ENCODE results near the gene PHLDA1.

PHLDA1 gene

GRCh38 chr12:76028571-76029277 lies 2.9 kb downstream of the PHLDA1 start:
- no peaks in the 10 kb centered on the region for H3K9me3 Mint-ChIP-seq
- peak overlapping the region; percentile 66 for H3K27ac Mint-ChIP-seq
- no peaks in the 10 kb centered on the region for H3K27me3 Mint-ChIP-seq
- H3K36me3 Mint-ChIP-seq = peaks cover 24% of the 10 kb centered on the region
- peaks cover 52% of the 10 kb centered on the region for H3K4me1 Mint-ChIP-seq
- H3K4me3 Mint-ChIP-seq = peak overlapping the region; percentile 91

DNA sequence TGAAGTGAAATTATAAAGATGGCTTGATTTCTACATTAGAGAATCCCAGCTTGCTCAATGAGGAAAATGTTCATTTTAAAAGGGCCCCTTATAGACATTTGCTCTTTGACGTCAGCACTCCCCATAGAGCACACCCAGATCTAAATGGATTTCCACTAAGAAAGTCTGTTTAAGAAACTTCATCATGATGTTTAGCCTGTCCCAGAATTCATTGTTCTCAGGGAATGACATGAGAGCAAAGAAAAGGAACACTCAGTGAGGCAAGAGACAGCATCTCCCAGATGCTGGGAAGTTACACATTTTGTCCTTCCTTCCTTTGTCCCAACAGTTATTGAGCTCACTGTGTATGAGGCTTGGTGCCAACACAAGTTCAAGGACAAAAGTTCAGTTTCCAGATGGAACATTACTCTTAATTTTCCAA lies 4.9 kb downstream of the PHLDA1 start:
- no peak overlapping the region for H3K27ac Mint-ChIP-seq
- H3K4me1 Mint-ChIP-seq = peaks cover 40% of the 10 kb centered on the region
- H3K9me3 Mint-ChIP-seq = no peaks in the 10 kb centered on the region
- H3K27me3 Mint-ChIP-seq = no peaks in the 10 kb centered on the region
- H3K4me3 Mint-ChIP-seq = peak overlapping the region; percentile 74
- peaks cover 25% of the 10 kb centered on the region for H3K36me3 Mint-ChIP-seq

GRCh38 chr12:76025601-76026575 lies 5.7 kb downstream of the PHLDA1 start:
- peaks cover 46% of the 10 kb centered on the region for H3K4me1 Mint-ChIP-seq
- H3K27ac Mint-ChIP-seq = peak overlapping the region; percentile 10
- peaks cover 25% of the 10 kb centered on the region for H3K36me3 Mint-ChIP-seq
- H3K9me3 Mint-ChIP-seq = no peaks in the 10 kb centered on the region
- peak overlapping the region; percentile 23 for H3K4me3 Mint-ChIP-seq
- no peaks in the 10 kb centered on the region for H3K27me3 Mint-ChIP-seq

GRCh38 chr12:76024942-76025600 lies 6.5 kb downstream of the PHLDA1 start:
- Mint-ChIP-seq H3K4me3 (peak overlapping the region; percentile 23), H3K9me3 (no peaks in the 10 kb centered on the region), H3K4me1 (peaks cover 54% of the 10 kb centered on the region), H3K27ac (no peak overlapping the region), H3K36me3 (peaks cover 22% of the 10 kb centered on the region), H3K27me3 (no peaks in the 10 kb centered on the region)

GRCh38 chr12:76024102-76024781 lies 7.3 kb downstream of the PHLDA1 start:
- Mint-ChIP-seq H3K27me3 (no peaks in the 10 kb centered on the region), H3K9me3 (no peaks in the 10 kb centered on the region), H3K4me3 (no peak overlapping the region), H3K36me3 (peaks cover 16% of the 10 kb centered on the region), H3K27ac (no peak overlapping the region), H3K4me1 (peaks cover 61% of the 10 kb centered on the region)

DNA sequence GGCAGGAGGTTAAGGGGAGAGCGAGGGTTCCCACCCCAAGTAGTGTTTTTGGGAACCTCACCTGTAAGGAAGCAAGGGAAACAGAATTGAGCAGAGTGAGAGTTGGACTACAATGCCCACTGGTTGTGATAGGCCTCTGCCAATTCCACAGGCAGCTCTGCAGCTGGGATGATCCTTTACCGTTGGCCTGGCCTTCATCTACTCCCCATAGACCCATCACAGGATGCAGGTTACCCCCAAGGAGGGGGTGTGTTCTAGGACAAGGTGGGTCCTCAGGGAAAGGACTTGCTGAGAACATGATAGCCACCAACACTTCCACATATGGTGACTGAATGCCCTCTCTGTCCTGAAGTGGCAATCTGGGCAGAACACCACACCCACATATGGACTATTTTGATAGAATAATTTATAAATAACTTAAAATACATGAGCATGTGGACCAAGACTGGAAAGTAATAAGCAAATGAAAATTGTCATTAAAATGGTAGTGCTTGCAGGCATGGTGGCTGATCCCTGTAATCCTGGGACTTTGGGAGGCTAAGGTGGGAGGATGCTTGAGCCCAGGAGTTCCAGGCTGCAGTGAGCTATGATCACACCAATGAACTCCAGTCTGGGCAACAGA lies 8.4 kb downstream of the PHLDA1 start:
- Mint-ChIP-seq H3K4me1 (peaks cover 61% of the 10 kb centered on the region), H3K27me3 (no peaks in the 10 kb centered on the region), H3K9me3 (no peaks in the 10 kb centered on the region), H3K36me3 (peaks cover 9% of the 10 kb centered on the region), H3K4me3 (no peak overlapping the region), H3K27ac (no peak overlapping the region)

DNA sequence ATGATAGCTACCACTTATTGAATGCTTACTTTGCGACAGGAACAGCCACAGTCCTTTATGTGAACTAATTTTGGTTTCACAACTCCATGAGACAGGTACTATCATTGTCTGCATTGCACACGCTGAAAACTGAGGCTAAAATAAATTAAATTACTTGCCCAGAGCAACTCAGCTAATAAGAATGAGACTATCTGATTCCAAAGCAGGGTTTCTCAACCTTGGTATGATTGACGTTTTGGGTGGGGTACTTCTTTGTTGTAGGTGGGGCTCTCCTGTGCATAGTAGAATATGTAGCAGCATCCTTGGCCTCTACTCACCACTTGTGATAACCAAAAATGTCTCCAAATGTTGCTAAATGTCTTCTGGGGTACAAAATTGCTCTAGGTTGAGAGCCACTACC lies 9.1 kb downstream of the PHLDA1 start:
- no peaks in the 10 kb centered on the region for H3K27me3 Mint-ChIP-seq
- H3K36me3 Mint-ChIP-seq = peaks cover 9% of the 10 kb centered on the region
- no peak overlapping the region for H3K27ac Mint-ChIP-seq
- H3K4me3 Mint-ChIP-seq = no peak overlapping the region
- peaks cover 62% of the 10 kb centered on the region for H3K4me1 Mint-ChIP-seq
- no peaks in the 10 kb centered on the region for H3K9me3 Mint-ChIP-seq

DNA sequence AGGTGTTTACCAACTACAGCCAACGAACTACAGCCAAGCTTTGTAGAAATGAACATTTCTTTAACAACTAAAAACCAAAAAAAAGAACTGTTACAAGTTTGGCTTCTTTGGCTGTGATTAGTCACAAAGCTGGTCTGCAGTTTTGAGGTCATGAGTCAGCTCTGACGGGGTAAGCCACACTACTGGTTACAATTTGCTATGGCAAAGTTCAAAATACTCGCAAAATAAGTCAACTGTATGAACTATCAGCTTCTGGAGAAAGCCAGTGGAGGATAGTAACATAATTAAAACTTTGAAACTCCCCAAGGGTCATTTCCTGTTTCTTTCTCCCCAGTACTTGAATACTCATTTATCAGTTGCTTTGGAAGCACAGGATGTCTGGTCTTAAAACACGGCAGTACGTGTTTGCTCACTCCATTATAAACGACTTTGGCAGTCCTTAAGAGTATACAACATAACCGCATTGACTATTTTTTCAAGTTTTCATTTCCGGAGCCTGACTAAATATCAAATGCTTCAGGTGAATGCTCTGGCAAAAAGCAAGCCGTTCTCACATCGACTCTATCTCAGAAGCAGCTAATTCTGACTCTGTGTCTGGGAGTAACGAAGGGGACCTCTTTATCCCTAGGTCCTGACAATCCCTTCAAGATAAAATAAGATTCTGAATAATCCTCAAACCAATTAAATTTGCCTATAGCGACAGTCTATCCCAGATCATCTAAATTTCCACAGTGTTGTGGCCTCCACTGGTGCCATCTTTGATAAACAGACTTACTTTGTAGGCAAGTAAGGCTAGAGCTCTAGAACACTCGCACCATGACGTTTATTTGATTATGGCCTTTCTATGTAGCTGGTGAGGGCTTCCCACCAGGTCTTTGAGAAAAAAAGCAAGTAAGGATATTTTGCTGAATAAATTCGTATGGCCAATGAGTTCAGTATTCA lies 10.6 kb downstream of the PHLDA1 start:
- Mint-ChIP-seq H3K27me3 (no peaks in the 10 kb centered on the region), H3K9me3 (no peaks in the 10 kb centered on the region), H3K27ac (peak overlapping the region; percentile 96), H3K4me3 (peak overlapping the region; percentile 80), H3K4me1 (peaks cover 52% of the 10 kb centered on the region), H3K36me3 (peaks cover 4% of the 10 kb centered on the region)

DNA sequence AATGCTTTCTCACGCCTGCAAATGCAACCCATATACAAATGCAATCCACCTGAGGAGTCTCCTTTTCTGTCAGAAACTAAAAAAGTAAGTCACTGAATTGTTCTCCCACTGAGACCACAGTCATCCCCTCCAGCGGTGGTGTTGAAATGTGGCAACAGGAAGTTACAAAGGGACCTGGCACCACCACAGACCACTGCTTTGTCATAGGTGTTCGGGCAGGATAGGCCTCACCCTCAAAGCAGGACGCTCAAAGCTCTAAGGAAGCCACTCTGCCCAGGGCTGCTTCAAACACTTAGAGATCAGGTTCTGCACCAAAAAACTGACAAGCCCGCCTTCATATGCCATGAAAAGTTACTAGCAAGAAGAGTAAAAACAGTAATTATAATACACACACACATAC lies 11.3 kb downstream of the PHLDA1 start:
- H3K27ac Mint-ChIP-seq = peak overlapping the region; percentile 96
- H3K4me1 Mint-ChIP-seq = peaks cover 54% of the 10 kb centered on the region
- peaks cover 4% of the 10 kb centered on the region for H3K36me3 Mint-ChIP-seq
- peak overlapping the region; percentile 70 for H3K4me3 Mint-ChIP-seq
- H3K27me3 Mint-ChIP-seq = no peaks in the 10 kb centered on the region
- H3K9me3 Mint-ChIP-seq = no peaks in the 10 kb centered on the region

GRCh38 chr12:76018672-76019071 lies 12.9 kb downstream of the PHLDA1 start:
- Mint-ChIP-seq H3K4me3 (no peak overlapping the region), H3K4me1 (peaks cover 47% of the 10 kb centered on the region), H3K27me3 (no peaks in the 10 kb centered on the region), H3K9me3 (no peaks in the 10 kb centered on the region), H3K36me3 (peaks cover 1% of the 10 kb centered on the region), H3K27ac (peak overlapping the region; percentile 69)

DNA sequence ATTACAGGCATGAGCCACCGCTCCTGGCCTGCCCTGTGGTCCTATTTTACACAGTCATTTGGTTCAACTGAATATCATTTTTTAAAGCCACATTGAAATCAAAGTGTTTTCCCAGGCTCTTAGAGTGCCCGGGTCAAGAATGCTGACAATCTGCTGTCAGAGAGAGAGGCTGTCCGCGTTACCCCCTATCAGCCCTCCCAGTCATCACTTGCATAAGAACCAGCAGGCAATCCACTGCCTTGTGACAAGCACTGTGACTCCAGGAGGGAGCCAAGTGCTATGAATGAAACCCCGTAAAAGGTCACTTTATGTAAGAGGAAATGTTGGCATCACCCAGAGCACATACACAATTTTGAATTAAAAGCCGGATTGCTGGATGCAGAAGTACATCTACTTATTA lies 13.5 kb downstream of the PHLDA1 start:
- Mint-ChIP-seq H3K27ac (no peak overlapping the region), H3K27me3 (no peaks in the 10 kb centered on the region), H3K36me3 (peaks cover 1% of the 10 kb centered on the region), H3K4me1 (peaks cover 47% of the 10 kb centered on the region), H3K9me3 (no peaks in the 10 kb centered on the region), H3K4me3 (no peak overlapping the region)

DNA sequence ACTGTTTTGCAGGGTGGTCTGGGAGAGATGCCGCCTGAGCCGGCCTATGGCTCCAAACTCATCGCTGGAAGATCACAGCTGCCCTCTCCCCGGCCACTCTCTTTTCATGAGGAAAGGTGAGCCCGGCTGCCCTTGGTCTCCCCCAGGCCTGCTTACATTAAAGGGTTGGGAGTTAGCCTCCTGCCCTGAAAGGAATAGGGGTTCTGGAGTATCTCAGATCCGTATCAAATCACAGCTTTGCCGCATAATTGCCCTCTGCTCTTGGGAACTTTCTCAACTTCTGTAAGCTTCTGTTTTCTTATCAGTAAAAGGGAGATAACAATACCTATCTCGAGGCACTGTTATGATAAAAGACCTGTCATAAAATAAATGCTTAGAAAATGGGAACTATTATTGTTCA lies 17.6 kb downstream of the PHLDA1 start:
- no peaks in the 10 kb centered on the region for H3K27me3 Mint-ChIP-seq
- H3K36me3 Mint-ChIP-seq = no peaks in the 10 kb centered on the region
- no peak overlapping the region for H3K4me3 Mint-ChIP-seq
- peaks cover 22% of the 10 kb centered on the region for H3K4me1 Mint-ChIP-seq
- no peak overlapping the region for H3K27ac Mint-ChIP-seq
- H3K9me3 Mint-ChIP-seq = no peaks in the 10 kb centered on the region

DNA sequence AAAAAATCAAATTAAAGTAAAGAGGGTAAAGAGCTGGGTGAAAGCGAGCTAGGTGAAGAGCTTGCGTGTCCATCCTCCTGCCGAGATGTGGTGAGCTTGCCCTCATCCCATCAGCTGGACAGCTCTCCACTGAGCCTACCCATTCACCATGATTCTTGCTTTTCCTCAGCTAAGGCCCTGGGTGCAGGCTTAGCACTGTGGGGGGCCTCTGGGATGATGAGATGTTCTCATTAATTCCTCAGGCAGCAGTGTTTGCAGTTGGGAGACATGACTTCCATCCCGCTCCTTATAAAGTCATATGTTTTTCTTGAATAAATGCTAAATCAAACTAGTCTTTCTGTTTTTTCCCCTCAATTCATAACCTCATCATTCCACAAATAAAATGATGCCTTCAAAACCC lies 18.0 kb downstream of the PHLDA1 start:
- H3K4me3 Mint-ChIP-seq = no peak overlapping the region
- H3K27me3 Mint-ChIP-seq = no peaks in the 10 kb centered on the region
- H3K36me3 Mint-ChIP-seq = no peaks in the 10 kb centered on the region
- H3K4me1 Mint-ChIP-seq = peaks cover 19% of the 10 kb centered on the region
- H3K9me3 Mint-ChIP-seq = no peaks in the 10 kb centered on the region
- H3K27ac Mint-ChIP-seq = no peak overlapping the region

- no peaks in the 10 kb centered on the region for H3K27me3 Mint-ChIP-seq
- H3K27ac Mint-ChIP-seq = no peak overlapping the region
- peaks cover 14% of the 10 kb centered on the region for H3K4me1 Mint-ChIP-seq
- no peaks in the 10 kb centered on the region for H3K36me3 Mint-ChIP-seq
- H3K9me3 Mint-ChIP-seq = no peaks in the 10 kb centered on the region
- no peak overlapping the region for H3K4me3 Mint-ChIP-seq
Observed at GRCh38 chr12:76012644-76013043, 18.9 kb downstream of the PHLDA1 start.
